KMS-11 (cell line): ENCODE data around the gene YBX2.

ENCODE experiments used
- H2AFZ ChIP-seq: fragments of 200-600 bp; sonication (generic); 2 replicates; pipeline ENCODE4 v1.6.1; 2016; ENCODE audit warnings: antibody characterized with exemption, mixed run types, low read depth
- H3K27ac ChIP-seq: fragments of 200-600 bp; sonication (generic); 2 replicates; pipeline ENCODE4 v1.6.1; 2016; ENCODE audit warnings: mild to moderate bottlenecking, mixed run types
- H3K27me3 ChIP-seq: fragments of 200-600 bp; sonication (generic); 2 replicates; pipeline ENCODE4 v1.6.1; 2017; ENCODE audit warnings: mild to moderate bottlenecking, low read depth, mixed run types, moderate library complexity; ENCODE audit not compliant: insufficient read depth
- H3K36me3 ChIP-seq: fragments of 200-600 bp; sonication (generic); 2 replicates; pipeline ENCODE4 v1.6.1; 2017; ENCODE audit warnings: mild to moderate bottlenecking, mixed run types; ENCODE audit not compliant: insufficient read depth
- H3K4me1 ChIP-seq: fragments of 200-600 bp; sonication (generic); 2 replicates; pipeline ENCODE4 v1.6.1; 2016; ENCODE audit warnings: mild to moderate bottlenecking, low read depth, mixed run types; ENCODE audit not compliant: poor library complexity, severe bottlenecking
- H3K4me2 ChIP-seq: fragments of 200-600 bp; sonication (generic); 2 replicates; pipeline ENCODE4 v1.7.0; 2016; ENCODE audit warnings: mild to moderate bottlenecking, mixed run types
- H3K4me3 ChIP-seq: fragments of 200-600 bp; sonication (generic); IDR thresholded peaks from 2 replicates; pipeline ENCODE4 v1.6.1; 2017; ENCODE audit warnings: low read depth, low read length, mixed read lengths; ENCODE audit not compliant: insufficient read depth
- H3K79me2 ChIP-seq: fragments of 200-600 bp; sonication (generic); 2 replicates; pipeline ENCODE4 v1.6.1; 2016; ENCODE audit warnings: low read depth, mixed run types; ENCODE audit not compliant: insufficient read depth
- H3K9ac ChIP-seq: fragments of 200-600 bp; sonication (generic); 2 replicates; pipeline ENCODE4 v1.6.1; 2016; ENCODE audit warnings: mild to moderate bottlenecking, mixed run types
- H4K20me1 ChIP-seq: fragments of 200-600 bp; sonication (generic); 2 replicates; pipeline ENCODE4 v1.6.1; 2016; ENCODE audit warnings: mild to moderate bottlenecking, mixed run types; ENCODE audit not compliant: insufficient read depth
- TF ChIP-seq, protein P1 (sequence below): fragments of 200-600 bp; sonication (generic); conservative IDR thresholded peaks from 2 replicates; pipeline ENCODE4 v1.6.1; 2017; ENCODE audit warnings: low read depth, mild to moderate bottlenecking, antibody characterized with exemption, low read length, moderate library complexity, mixed read lengths

Gene YBX2

DNA sequence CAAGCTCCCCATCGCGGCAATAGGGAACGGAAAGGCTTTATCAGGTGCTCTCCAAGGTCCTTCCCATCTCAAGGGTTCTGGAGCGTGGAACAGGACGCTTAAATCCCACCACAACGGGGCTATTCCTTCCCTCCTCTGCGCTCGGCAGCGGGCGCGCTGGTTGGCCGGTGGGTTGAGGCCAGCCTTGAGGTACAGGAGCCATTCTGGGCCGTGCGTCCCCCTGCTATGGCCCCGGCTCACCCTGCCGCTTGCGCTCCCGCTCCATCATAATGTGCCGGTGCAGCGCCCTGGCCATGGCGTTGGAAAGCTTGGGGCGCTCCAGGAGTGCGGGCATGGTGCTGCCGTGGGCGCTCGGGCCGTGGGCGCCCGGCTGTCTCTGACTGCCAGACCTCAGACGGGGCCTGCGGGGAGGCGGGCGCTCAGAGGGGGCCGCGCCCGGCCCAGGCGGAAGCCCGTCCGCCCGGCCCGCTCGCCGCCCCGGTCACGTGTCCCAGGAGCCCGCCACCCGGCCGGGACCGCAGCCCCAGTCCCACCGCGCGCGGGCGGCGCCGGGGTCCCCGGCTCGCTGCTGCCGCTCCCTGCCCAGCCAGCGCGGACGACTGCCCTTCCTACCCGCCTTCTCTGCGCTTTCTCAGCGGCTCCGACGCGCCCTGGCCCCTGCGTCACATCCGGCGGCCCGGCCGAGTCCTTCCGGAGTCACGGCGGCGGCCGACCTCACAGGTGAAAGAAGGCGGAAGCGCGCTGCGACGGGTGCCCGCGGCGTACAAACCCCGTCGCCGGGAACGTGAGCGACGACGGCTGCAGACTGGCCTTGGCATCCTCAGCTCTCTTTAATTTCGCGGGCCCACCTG, 20.5 kb upstream of the YBX2 start, which contains the start of gene GPS2:
TSS of gene GPS2 (minus strand) at position 642 of the 851 bp plus-strand sequence. CDS start at position 334, 308 bp downstream.
- Histone ChIP-seq H2AFZ (no peak within 1 kb of the TSS), H3K4me3 (no peak within 1 kb of the TSS), H3K36me3 (no peaks in the 10 kb centered on the region), H3K79me2 (peaks cover 7% of the 10 kb centered on the region; the same call in 1 of the 2 replicates), H4K20me1 (no peaks in the 10 kb centered on the region), H3K4me1 (peaks cover 3% of the 10 kb centered on the region), H3K27ac (no peak within 1 kb of the TSS), H3K4me2 (no peak within 1 kb of the TSS; the same call in 1 of the 2 replicates), H3K27me3 (no peaks in the 10 kb centered on the region), H3K9ac (no peak within 1 kb of the TSS)
- TF ChIP-seq, protein P1, sequence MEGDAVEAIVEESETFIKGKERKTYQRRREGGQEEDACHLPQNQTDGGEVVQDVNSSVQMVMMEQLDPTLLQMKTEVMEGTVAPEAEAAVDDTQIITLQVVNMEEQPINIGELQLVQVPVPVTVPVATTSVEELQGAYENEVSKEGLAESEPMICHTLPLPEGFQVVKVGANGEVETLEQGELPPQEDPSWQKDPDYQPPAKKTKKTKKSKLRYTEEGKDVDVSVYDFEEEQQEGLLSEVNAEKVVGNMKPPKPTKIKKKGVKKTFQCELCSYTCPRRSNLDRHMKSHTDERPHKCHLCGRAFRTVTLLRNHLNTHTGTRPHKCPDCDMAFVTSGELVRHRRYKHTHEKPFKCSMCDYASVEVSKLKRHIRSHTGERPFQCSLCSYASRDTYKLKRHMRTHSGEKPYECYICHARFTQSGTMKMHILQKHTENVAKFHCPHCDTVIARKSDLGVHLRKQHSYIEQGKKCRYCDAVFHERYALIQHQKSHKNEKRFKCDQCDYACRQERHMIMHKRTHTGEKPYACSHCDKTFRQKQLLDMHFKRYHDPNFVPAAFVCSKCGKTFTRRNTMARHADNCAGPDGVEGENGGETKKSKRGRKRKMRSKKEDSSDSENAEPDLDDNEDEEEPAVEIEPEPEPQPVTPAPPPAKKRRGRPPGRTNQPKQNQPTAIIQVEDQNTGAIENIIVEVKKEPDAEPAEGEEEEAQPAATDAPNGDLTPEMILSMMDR = no peak

DNA sequence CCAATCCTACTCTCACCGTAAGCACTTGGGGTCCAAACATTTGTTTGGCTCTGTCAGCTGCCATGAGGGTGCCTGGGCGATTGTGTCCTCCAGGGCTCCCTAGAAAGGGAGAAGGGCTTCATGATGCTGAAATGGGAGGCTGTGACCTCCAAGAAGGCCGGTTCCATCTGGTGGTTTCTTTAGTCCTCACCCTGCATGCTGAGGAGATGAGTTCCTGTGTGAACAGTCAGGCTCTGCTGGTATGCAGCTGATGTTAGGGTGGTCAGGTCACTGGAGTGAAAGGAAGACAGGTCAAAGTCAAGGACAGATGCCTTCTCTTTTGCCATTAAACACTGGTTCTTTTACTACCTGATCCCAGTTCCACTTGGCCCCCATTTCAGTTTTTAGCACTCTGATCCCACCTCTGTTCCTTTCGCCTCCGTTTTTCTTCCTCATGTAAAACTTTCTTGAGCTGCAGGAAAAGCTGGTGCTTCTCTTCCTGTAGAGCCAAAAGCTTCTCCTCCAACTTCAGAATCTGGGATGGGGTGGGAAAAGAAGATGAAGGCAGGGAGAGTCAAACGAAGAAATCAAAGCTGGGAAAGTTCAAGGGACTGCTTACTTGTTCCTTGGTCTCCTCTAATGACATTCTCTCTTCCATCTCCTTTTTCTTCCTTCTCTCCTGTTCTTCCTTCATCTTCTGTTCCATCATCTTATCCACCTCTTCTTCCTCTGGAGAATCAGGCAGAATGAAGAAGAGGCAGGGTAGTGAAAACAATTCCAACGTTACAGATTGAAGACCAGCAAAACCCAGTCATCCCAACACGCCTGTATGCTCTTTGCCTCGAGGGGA, 19.7 kb upstream of the YBX2 start:
- H3K9ac ChIP-seq = no peak overlapping the region
- TF ChIP-seq, protein P1 = no peak
- no peak overlapping the region for H2AFZ ChIP-seq
- H3K79me2 ChIP-seq = peaks cover 16% of the 10 kb centered on the region; the same call in 1 of the 2 replicates
- no peaks in the 10 kb centered on the region for H3K36me3 ChIP-seq
- no peaks in the 10 kb centered on the region for H4K20me1 ChIP-seq
- H3K27me3 ChIP-seq = no peaks in the 10 kb centered on the region
- H3K4me1 ChIP-seq = peaks cover 11% of the 10 kb centered on the region
- H3K4me2 ChIP-seq = no peak overlapping the region; the same call in 1 of the 2 replicates
- no peak overlapping the region for H3K27ac ChIP-seq
- H3K4me3 ChIP-seq = no peak overlapping the region

DNA sequence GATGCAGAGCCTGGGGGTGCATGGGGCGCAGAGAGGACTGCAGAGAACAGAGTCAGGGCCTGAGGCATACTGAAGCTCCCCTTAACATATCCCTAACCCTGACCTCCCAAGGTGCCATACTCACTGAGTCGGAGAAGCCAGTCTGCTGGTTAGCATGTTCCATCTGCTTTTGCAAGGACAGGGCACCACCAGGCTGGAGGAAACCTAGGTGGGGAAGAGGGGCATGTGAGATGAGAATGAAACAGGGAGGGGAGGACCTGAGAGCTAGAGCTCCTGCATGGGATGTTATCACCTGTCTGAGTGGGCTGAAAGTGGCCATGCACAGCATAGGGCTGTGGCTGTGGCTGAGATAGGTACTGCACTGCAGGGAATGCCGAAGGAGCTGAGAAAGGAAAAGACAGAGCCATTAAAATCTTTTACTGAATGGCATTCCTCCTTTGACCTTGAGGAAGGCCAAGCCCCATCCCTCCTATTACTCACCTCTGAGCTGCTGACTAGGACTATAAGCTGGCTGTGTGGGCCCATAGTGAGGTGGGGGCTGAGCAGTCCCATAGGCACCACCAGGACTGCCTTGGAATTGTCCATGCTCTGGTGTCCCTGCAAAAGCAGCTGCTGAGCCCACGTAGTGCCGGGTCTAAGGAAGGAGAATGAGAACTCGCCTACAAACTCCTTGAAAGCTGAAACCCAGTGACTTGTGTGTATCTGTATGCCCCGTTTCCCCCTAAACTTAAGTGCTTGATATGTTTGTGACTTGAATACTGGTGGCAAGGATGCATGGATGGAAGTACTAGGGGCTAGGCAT, 18.9 kb upstream of the YBX2 start:
- Histone ChIP-seq H3K36me3 (no peaks in the 10 kb centered on the region), H4K20me1 (no peaks in the 10 kb centered on the region), H3K4me3 (no peak overlapping the region), H3K79me2 (peaks cover 16% of the 10 kb centered on the region; the same call in 1 of the 2 replicates), H3K9ac (no peak overlapping the region), H3K4me1 (peaks cover 11% of the 10 kb centered on the region), H2AFZ (no peak overlapping the region), H3K4me2 (no peak overlapping the region), H3K27ac (no peak overlapping the region), H3K27me3 (no peaks in the 10 kb centered on the region)
- TF ChIP-seq, protein P1 = no peak
